ENCODE measurements around the gene OPTN. TPM values are rescaled to one million over a fixed set of nuclear protein-coding genes. Genes with fewer than 3 reads are reported as not detected.

OPTN gene
- total RNA-seq, 3 donors from 2014 or later (not counting 1 experiment from before 2014, with no cell fraction given), result 140 to 177 (median 161) TPM

- no peak overlapping the region for H3K4me3 ChIP-seq (ENCODE audit: low read length)
- H3K4me1 ChIP-seq (ENCODE audit: control insufficient read depth, insufficient read depth, low read length), result peaks cover 23% of the 10 kb centered on the region
- no peaks in the 10 kb centered on the region for H3K9me3 ChIP-seq (ENCODE audit: control insufficient read depth, insufficient read depth, low read length)
- peak; percentile 86 to 88 (median 87) for ATAC-seq
- WGBS (ENCODE audit: insufficient coverage), result 53% methylated on average over 12 of the region's 12 CpGs
- Mint-ChIP-seq H3K9me3 (no peaks in the 10 kb centered on the region), H3K36me3 (peaks cover 36% of the 10 kb centered on the region), H3K4me3 (peak overlapping the region; percentile 81), H3K27ac (peak overlapping the region; percentile 94), H3K27me3 (ENCODE audit: low read depth in 2 of 2) (no peaks in the 10 kb centered on the region), H3K4me1 (peaks cover 42 to 44% of the 10 kb centered on the region in 2 donors)
- peaks cover 62% of the 10 kb centered on the region for H3K36me3 ChIP-seq (ENCODE audit: control insufficient read depth, insufficient read depth, low read length)
- H3K27me3 ChIP-seq (ENCODE audit: control insufficient read depth, insufficient read depth, low read length), result no peaks in the 10 kb centered on the region
- intact Hi-C loops (cut with micrococcal nuclease), result loop anchor here (1.0 to 2.0 kb wide), 2 partner anchors 8 to 15 kb away; partner anchors contain the start of gene OPTN
- peak overlapping the region; percentile 90 for H3K27ac ChIP-seq (ENCODE audit: low read length)
- peak in 1 of 2 donors; percentile 66 for DNase-seq
- no peak for TF ChIP-seq CTCF (IDR thresholded peaks at IDR 0.05)
These were observed 16.2 kb downstream of the OPTN start for GRCh38 chr10:13115832-13116803.

DNA sequence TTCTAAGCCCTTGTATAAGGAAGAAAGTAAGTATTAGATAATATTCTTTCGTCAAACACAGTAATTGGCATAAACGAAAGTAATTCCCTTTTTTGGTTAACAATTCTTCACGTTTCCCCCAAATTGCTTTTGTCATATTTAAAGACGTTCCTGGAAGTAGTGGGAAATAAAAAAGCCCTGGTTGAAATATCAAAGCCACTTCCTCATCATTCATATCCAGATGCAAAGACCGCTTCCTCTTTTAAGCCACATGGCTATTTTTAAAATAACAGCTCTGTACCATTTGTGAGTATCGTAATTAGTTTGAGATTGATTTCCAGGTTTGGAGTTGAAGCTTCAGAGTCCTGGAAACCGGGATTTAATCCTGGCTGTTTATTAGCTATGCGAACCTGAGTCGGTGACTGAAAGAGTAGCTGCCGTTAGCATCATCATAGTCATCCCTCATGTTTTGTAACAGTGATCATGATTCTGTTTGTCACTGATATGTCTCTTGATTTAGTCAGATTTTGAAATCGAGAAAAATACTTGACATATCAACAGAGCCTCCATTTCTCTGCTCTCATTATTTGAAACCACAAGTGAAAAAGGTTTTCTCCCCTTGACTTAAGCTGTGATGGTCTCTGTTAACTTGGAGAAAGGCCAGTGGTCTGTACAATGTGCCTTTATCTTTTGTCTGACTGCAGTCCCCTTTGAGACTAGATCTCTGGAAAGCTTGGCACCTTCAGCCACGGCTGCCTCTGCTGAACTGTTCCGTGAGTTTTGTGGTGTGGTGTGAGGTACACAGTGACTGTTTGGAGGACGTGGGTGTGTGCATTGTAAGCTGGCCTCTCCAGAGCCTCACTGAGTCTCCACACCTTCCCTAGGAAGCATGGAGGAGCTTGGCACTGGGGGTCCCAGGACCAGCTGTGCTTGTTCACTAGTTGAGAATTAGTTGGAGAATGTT is 18.1 kb downstream of the OPTN start:
- DNase-seq (no peak), ATAC-seq (peak in 1 of 3 donors; percentile 17)
- Mint-ChIP-seq H3K36me3 (peaks cover 51% of the 10 kb centered on the region), H3K9me3 (no peaks in the 10 kb centered on the region), H3K4me1 (peaks cover 42 to 48% of the 10 kb centered on the region in 2 donors), H3K4me3 (peak overlapping the region; percentile 70), H3K27me3 (ENCODE audit: low read depth in 2 of 2) (no peaks in the 10 kb centered on the region), H3K27ac (peak overlapping the region; percentile 87 to 94)
- WGBS (ENCODE audit: insufficient coverage), result 14% methylated on average over 9 of the region's 14 CpGs
- H3K36me3 ChIP-seq (ENCODE audit: control insufficient read depth, insufficient read depth, low read length), result peaks cover 65% of the 10 kb centered on the region
- H3K9me3 ChIP-seq (ENCODE audit: control insufficient read depth, insufficient read depth, low read length), result no peaks in the 10 kb centered on the region
- no peak for TF ChIP-seq CTCF (IDR thresholded peaks at IDR 0.05)
- H3K27me3 ChIP-seq (ENCODE audit: control insufficient read depth, insufficient read depth, low read length), result no peaks in the 10 kb centered on the region
- intact Hi-C loops (cut with micrococcal nuclease), result loop anchor here (2.0 kb wide), 1 partner anchor 17 kb away; the partner anchor contains the start of gene OPTN
- peak overlapping the region; percentile 45 for H3K27ac ChIP-seq (ENCODE audit: low read length)
- peaks cover 23% of the 10 kb centered on the region for H3K4me1 ChIP-seq (ENCODE audit: control insufficient read depth, insufficient read depth, low read length)
- H3K4me3 ChIP-seq (ENCODE audit: low read length), result no peak overlapping the region

DNA sequence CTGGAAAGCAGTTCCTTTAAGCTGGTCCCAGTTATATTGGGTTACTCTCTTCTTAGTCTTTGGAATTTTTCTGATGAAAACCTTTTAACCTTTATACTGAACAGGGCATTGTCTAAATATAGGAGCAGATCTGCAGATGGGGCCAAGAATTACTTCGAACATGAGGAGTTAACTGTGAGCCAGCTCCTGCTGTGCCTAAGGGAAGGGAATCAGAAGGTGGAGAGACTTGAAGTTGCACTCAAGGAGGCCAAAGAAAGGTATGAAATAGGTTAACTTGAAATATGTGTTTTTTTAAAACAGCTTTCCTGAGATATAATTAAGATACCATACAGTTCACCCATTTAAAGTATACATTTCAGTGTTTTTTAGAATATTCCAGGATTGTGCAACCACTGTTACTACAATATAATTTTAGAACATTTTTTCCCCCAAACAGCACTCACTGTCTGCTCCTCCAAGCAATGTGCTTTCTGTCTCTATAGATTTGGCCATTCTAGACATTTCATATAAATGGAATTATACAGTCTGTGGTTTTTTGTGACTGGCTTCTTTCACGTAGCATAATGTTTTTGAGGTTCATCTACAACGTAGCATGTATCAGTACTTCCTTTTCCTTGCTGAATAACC is 18.9 kb downstream of the OPTN start:
- 100% methylated on average over 1 of the region's 3 CpGs for WGBS (ENCODE audit: insufficient coverage)

More for the DNA sequence above, 18.9 kb downstream of the OPTN start:
- no peaks in the 10 kb centered on the region for H3K27me3 Mint-ChIP-seq (ENCODE audit: low read depth in 2 of 2)
- peaks cover 23% of the 10 kb centered on the region for H3K4me1 ChIP-seq (ENCODE audit: control insufficient read depth, insufficient read depth, low read length)
- H3K36me3 ChIP-seq (ENCODE audit: control insufficient read depth, insufficient read depth, low read length), result peaks cover 66% of the 10 kb centered on the region
- H3K27me3 ChIP-seq (ENCODE audit: control insufficient read depth, insufficient read depth, low read length), result no peaks in the 10 kb centered on the region
- H3K4me3 ChIP-seq (ENCODE audit: low read length), result no peak overlapping the region
- H3K27ac Mint-ChIP-seq, result peak overlapping the region; percentile 87 to 94
- no peaks in the 10 kb centered on the region for H3K9me3 ChIP-seq (ENCODE audit: control insufficient read depth, insufficient read depth, low read length)
- TF ChIP-seq CTCF (IDR thresholded peaks at IDR 0.05), result no peak
- peaks cover 42 to 48% of the 10 kb centered on the region in 2 donors for H3K4me1 Mint-ChIP-seq
- no peak for ATAC-seq
- no peak overlapping the region for H3K4me3 Mint-ChIP-seq
- DNase-seq, result no peak
- intact Hi-C loops (cut with micrococcal nuclease), result no loop called here
- H3K36me3 Mint-ChIP-seq, result peaks cover 54% of the 10 kb centered on the region
- no peaks in the 10 kb centered on the region for H3K9me3 Mint-ChIP-seq
- H3K27ac ChIP-seq (ENCODE audit: low read length), result no peak overlapping the region

Measured in natural killer cell (primary cell).